Measurements from ENCODE around the gene DNM3.

DNA sequence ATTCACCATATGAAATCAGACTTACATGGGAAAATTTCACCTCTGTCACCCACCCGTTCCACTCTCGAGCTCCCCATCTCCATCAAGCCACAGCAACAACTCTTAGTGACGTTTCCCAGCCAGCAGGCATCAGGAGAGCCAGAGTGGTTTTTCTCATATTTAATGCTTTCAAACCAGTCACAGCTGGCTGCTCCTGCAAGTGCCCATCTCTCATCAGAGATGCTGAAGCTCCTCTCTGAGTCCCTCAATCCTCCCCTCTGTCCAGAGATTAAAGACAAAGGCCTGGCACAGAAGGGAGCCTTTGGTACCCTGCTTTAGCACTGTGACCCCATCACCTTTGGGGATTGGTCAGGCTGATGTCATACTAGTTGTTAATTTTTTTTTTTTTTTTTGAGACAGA, 277.3 kb downstream of the DNM3 start:
- TF ChIP-seq, protein P1, sequence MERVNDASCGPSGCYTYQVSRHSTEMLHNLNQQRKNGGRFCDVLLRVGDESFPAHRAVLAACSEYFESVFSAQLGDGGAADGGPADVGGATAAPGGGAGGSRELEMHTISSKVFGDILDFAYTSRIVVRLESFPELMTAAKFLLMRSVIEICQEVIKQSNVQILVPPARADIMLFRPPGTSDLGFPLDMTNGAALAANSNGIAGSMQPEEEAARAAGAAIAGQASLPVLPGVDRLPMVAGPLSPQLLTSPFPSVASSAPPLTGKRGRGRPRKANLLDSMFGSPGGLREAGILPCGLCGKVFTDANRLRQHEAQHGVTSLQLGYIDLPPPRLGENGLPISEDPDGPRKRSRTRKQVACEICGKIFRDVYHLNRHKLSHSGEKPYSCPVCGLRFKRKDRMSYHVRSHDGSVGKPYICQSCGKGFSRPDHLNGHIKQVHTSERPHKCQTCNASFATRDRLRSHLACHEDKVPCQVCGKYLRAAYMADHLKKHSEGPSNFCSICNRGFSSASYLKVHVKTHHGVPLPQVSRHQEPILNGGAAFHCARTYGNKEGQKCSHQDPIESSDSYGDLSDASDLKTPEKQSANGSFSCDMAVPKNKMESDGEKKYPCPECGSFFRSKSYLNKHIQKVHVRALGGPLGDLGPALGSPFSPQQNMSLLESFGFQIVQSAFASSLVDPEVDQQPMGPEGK (CRISPR knock-in tag; IDR thresholded peaks at IDR 0.05; ENCODE audit: borderline replicate concordance), result no peak
- TF ChIP-seq PPARA (CRISPR knock-in tag; IDR thresholded peaks at IDR 0.05; ENCODE audit: borderline replicate concordance) (no peak), POU6F1 (CRISPR knock-in tag; IDR thresholded peaks at IDR 0.05; ENCODE audit: borderline replicate concordance, low read depth) (no peak), ISL1 (CRISPR knock-in tag; IDR thresholded peaks at IDR 0.05) (no peak), OSR1 (CRISPR knock-in tag; IDR thresholded peaks at IDR 0.05) (no peak)

Data from SK-N-SH treated with all-trans-retinoic acid at 6 μM for 48 hours (cell line).